Dedifferentiated amniotic fluid mesenchymal stem cell (primary cell): ENCODE results near the gene GPR55.
A peak's percentile ranks its signal among the peaks of the same experiment; 100 is the strongest.

Experiments
- DNase-seq: peaks from one replicate; pipeline ENCODE4 v3.0.0-alpha.2; 2016; ENCODE audit errors: extremely low spot score

GPR55 gene

GRCh38 chr2:230866756-230867523 is 58.1 kb downstream of the GPR55 start:
- no peak for DNase-seq

- DNase-seq: no peak
These were observed 59.0 kb downstream of the GPR55 start for GRCh38 chr2:230865766-230866755.

GRCh38 chr2:230865307-230865765 is 59.7 kb downstream of the GPR55 start:
- DNase-seq: no peak

GRCh38 chr2:230864605-230865306 is 60.3 kb downstream of the GPR55 start, which contains the start of gene ITM2C:
ITM2C (plus strand) TSS chr2:230864942; CDS start chr2:230865026, 84 bp downstream.
- DNase-seq: peak; percentile 47

GRCh38 chr2:230864122-230864604 is 60.9 kb downstream of the GPR55 start:
- no peak for DNase-seq

GRCh38 chr2:230863442-230864121 is 61.5 kb downstream of the GPR55 start:
- no peak for DNase-seq

- DNase-seq: no peak
These were observed 62.0 kb downstream of the GPR55 start for GRCh38 chr2:230863031-230863430.

- DNase-seq: no peak
These were observed 62.8 kb downstream of the GPR55 start for GRCh38 chr2:230862292-230862691.

- DNase-seq: no peak
These were observed 63.3 kb downstream of the GPR55 start for GRCh38 chr2:230861552-230862255.
